ENCODE results near the gene OR6B2. TPM values are rescaled to one million over a fixed set of nuclear protein-coding genes. Genes with fewer than 3 reads are reported as not detected.

The OR6B2 gene
- total RNA-seq, 4 donors from 2014 or later: not detected

- no peaks in the 10 kb centered on the region for H3K4me1 ChIP-seq
- peaks cover 0 to 83% (median 0%) of the 10 kb centered on the region in 4 donors for H3K27me3 ChIP-seq
- H3K4me3 ChIP-seq: no peak overlapping the region
- WGBS, 2 donors: 48 to 73% methylated on average over 6 to 10 of the region's 11 CpGs
- no peak overlapping the region for H3K27ac ChIP-seq
- no peaks in the 10 kb centered on the region for H3K9me3 ChIP-seq
- intact Hi-C loops (cut with DNase I): no loop called here
- no peak for DNase-seq
- H3K36me3 ChIP-seq: no peaks in the 10 kb centered on the region
- no peak for TF ChIP-seq CTCF (IDR thresholded peaks at IDR 0.05)
- no peak for TF ChIP-seq POLR2A (IDR thresholded peaks at IDR 0.05)
These were observed 26.4 kb upstream of the OR6B2 start for GRCh38 chr2:240056678-240057077.

- no peak for DNase-seq
- TF ChIP-seq CTCF (IDR thresholded peaks at IDR 0.05): no peak
- TF ChIP-seq POLR2A (IDR thresholded peaks at IDR 0.05): no peak
- H3K4me1 ChIP-seq: no peaks in the 10 kb centered on the region
- 38 to 41% methylated on average over 13 of the region's 13 CpGs for WGBS, 2 donors
- H3K4me3 ChIP-seq: no peak overlapping the region
- intact Hi-C loops (cut with DNase I): no loop called here
- H3K9me3 ChIP-seq: no peaks in the 10 kb centered on the region
- H3K27ac ChIP-seq: no peak overlapping the region
- H3K27me3 ChIP-seq: peaks cover 0 to 91% (median 0%) of the 10 kb centered on the region in 4 donors
- no peaks in the 10 kb centered on the region for H3K36me3 ChIP-seq
These were observed 25.1 kb upstream of the OR6B2 start for GRCh38 chr2:240055177-240055917.

GRCh38 chr2:240053173-240054155 lies 23.2 kb upstream of the OR6B2 start, which contains the start of gene OR6B3:
Gene OR6B3, minus strand, starts transcription at chr2:240053521.
- no peak for DNase-seq
- peaks cover 0 to 89% (median 0%) of the 10 kb centered on the region in 4 donors for H3K27me3 ChIP-seq
- no peaks in the 10 kb centered on the region for H3K36me3 ChIP-seq
- no peak within 1 kb of the TSS for H3K27ac ChIP-seq
- no peaks in the 10 kb centered on the region for H3K4me1 ChIP-seq
- no peak for TF ChIP-seq POLR2A (IDR thresholded peaks at IDR 0.05)
- no peak for TF ChIP-seq CTCF (IDR thresholded peaks at IDR 0.05)
- no peaks in the 10 kb centered on the region for H3K9me3 ChIP-seq
- WGBS, 2 donors: 55 to 56% methylated on average over 18 to 25 of the region's 28 CpGs
- intact Hi-C loops (cut with DNase I): no loop called here
- no peak within 1 kb of the TSS for H3K4me3 ChIP-seq

GRCh38 chr2:240052524-240052923 lies 22.3 kb upstream of the OR6B2 start:
- Histone ChIP-seq H3K4me3 (no peak overlapping the region), H3K4me1 (no peaks in the 10 kb centered on the region), H3K27ac (no peak overlapping the region), H3K9me3 (no peaks in the 10 kb centered on the region), H3K27me3 (peaks cover 0 to 89% (median 0%) of the 10 kb centered on the region in 4 donors), H3K36me3 (no peaks in the 10 kb centered on the region)
- no peak for DNase-seq
- TF ChIP-seq POLR2A (IDR thresholded peaks at IDR 0.05) (no peak), CTCF (IDR thresholded peaks at IDR 0.05) (no peak)
- intact Hi-C loops (cut with DNase I): no loop called here
- WGBS, 2 donors: 77 to 79% methylated on average over 11 to 12 of the region's 12 CpGs

GRCh38 chr2:240051697-240052096 lies 21.5 kb upstream of the OR6B2 start:
- intact Hi-C loops (cut with DNase I): no loop called here
- Histone ChIP-seq H3K4me1 (no peaks in the 10 kb centered on the region), H3K27me3 (peaks cover 0 to 83% (median 0%) of the 10 kb centered on the region in 4 donors), H3K9me3 (no peaks in the 10 kb centered on the region), H3K36me3 (no peaks in the 10 kb centered on the region), H3K27ac (no peak overlapping the region), H3K4me3 (no peak overlapping the region)
- DNase-seq: no peak
- TF ChIP-seq CTCF (IDR thresholded peaks at IDR 0.05): no peak
- TF ChIP-seq POLR2A (IDR thresholded peaks at IDR 0.05): no peak
- 66 to 71% methylated on average over 4 of the region's 4 CpGs for WGBS, 2 donors

All from esophagus squamous epithelium (tissue), 5 donors.